Osteoblast (primary cell): ENCODE results near the gene EFS. TPM values are rescaled to one million over a fixed set of nuclear protein-coding genes. Genes with fewer than 3 reads are reported as not detected.

Experiments
- DNase-seq: peaks from one replicate; pipeline ENCODE4 v3.0.0; 2011; ENCODE audit warnings: low spot score, mixed read lengths; ENCODE audit not compliant: insufficient read length; ENCODE audit errors: missing footprints
- H2AFZ ChIP-seq: 2 replicates; pipeline ENCODE4 v1.6.0; 2011; ENCODE audit warnings: mild to moderate bottlenecking, low read length
- H3K27ac ChIP-seq: 2 replicates; pipeline ENCODE4 v1.5.1; 2011; ENCODE audit warnings: mild to moderate bottlenecking, low read depth, low read length, moderate library complexity
- H3K27me3 ChIP-seq: 2 replicates; pipeline ENCODE4 v1.6.0; 2012; ENCODE audit warnings: mild to moderate bottlenecking, control low read depth, inconsistent platforms, low read length, moderate library complexity; ENCODE audit not compliant: insufficient read depth
- H3K36me3 ChIP-seq: 2 replicates; pipeline ENCODE4 v1.5.1; 2011; ENCODE audit warnings: mild to moderate bottlenecking, low read length, control low read depth, moderate library complexity; ENCODE audit not compliant: insufficient read depth
- H3K4me1 ChIP-seq: 2 replicates; pipeline ENCODE4 v1.5.1; 2011; ENCODE audit warnings: mild to moderate bottlenecking, low read length, control low read depth, moderate library complexity; ENCODE audit not compliant: insufficient read depth
- H3K4me2 ChIP-seq: 2 replicates; pipeline ENCODE4 v1.6.0; 2011; ENCODE audit warnings: mild to moderate bottlenecking, low read length; ENCODE audit not compliant: insufficient read depth
- H3K4me3 ChIP-seq: fragments of 200-600 bp; sonication (generic); 3 replicates; pipeline ENCODE4 v1.5.1; 2012; ENCODE audit warnings: mild to moderate bottlenecking, low read length, inconsistent platforms; ENCODE audit not compliant: insufficient read depth
- H3K79me2 ChIP-seq: 2 replicates; pipeline ENCODE4 v1.6.0; 2012; ENCODE audit warnings: mild to moderate bottlenecking, low read length, control low read depth, inconsistent platforms; ENCODE audit not compliant: insufficient read depth
- H3K9me3 ChIP-seq: 2 replicates; pipeline ENCODE4 v1.5.1; 2011; ENCODE audit warnings: low read depth, low read length, control low read depth
- H4K20me1 ChIP-seq: 2 replicates; pipeline ENCODE4 v1.6.0; 2012; ENCODE audit warnings: mild to moderate bottlenecking, low read length, control low read depth; ENCODE audit not compliant: insufficient read depth
- CTCF ChIP-seq: IDR thresholded peaks from 2 replicates; pipeline ENCODE4 v1.5.1; 2011; ENCODE audit warnings: mild to moderate bottlenecking, low read depth, low read length, moderate library complexity; ENCODE audit errors: extremely low read depth
- total RNA-seq: library from RNA; depleted of rRNA; stranded (reverse); fragments of >200 nt; gene quantifications from 2 replicates; pipeline ENCODE4 v1.2.3, GENCODE V29; 2012

Gene EFS
- 9.8 and 14.1 TPM in 2 replicates for total RNA-seq

GRCh38 chr14:23365036-23365731 is at the start of gene EFS:
Gene EFS (minus strand): TSS chr14:23365172. CDS start chr14:23365025, 147 bp downstream.
- Histone ChIP-seq H2AFZ (peak within 1 kb of the TSS; percentile 56), H3K36me3 (no peaks in the 10 kb centered on the region), H3K9me3 (no peaks in the 10 kb centered on the region), H3K27me3 (peaks cover 10% of the 10 kb centered on the region), H3K4me2 (peak within 1 kb of the TSS; percentile 81), H3K79me2 (peaks cover 4% of the 10 kb centered on the region), H4K20me1 (no peaks in the 10 kb centered on the region), H3K4me1 (peaks cover 5% of the 10 kb centered on the region), H3K4me3 (peak within 1 kb of the TSS; percentile 76), H3K27ac (peak within 1 kb of the TSS; percentile 24)
- peak; percentile 91 for DNase-seq
- TF ChIP-seq CTCF, result no peak

GRCh38 chr14:23414254-23414653 is 49.3 kb upstream of the EFS start:
- Histone ChIP-seq H3K4me3 (no peak overlapping the region), H3K4me1 (no peaks in the 10 kb centered on the region), H3K4me2 (no peak overlapping the region), H3K27ac (no peak overlapping the region), H3K9me3 (no peaks in the 10 kb centered on the region), H3K36me3 (no peaks in the 10 kb centered on the region), H3K79me2 (no peaks in the 10 kb centered on the region), H2AFZ (no peak overlapping the region), H3K27me3 (peaks cover 6% of the 10 kb centered on the region), H4K20me1 (no peaks in the 10 kb centered on the region)
- TF ChIP-seq CTCF, result no peak
- DNase-seq, result peak; percentile 65

- Histone ChIP-seq H2AFZ (no peak overlapping the region), H3K79me2 (no peaks in the 10 kb centered on the region), H3K27me3 (peaks cover 6% of the 10 kb centered on the region), H3K4me1 (no peaks in the 10 kb centered on the region), H3K36me3 (no peaks in the 10 kb centered on the region), H3K9me3 (no peaks in the 10 kb centered on the region), H3K4me2 (no peak overlapping the region), H3K4me3 (no peak overlapping the region), H4K20me1 (no peaks in the 10 kb centered on the region), H3K27ac (no peak overlapping the region)
- TF ChIP-seq CTCF, result no peak
- peak; percentile 49 for DNase-seq
Observed at GRCh38 chr14:23413681-23414080, 48.7 kb upstream of the EFS start.

- Histone ChIP-seq H3K4me3 (no peak overlapping the region), H3K79me2 (no peaks in the 10 kb centered on the region), H3K36me3 (no peaks in the 10 kb centered on the region), H3K9me3 (no peaks in the 10 kb centered on the region), H3K4me2 (no peak overlapping the region), H4K20me1 (no peaks in the 10 kb centered on the region), H3K27me3 (peaks cover 6% of the 10 kb centered on the region), H3K27ac (no peak overlapping the region), H3K4me1 (no peaks in the 10 kb centered on the region), H2AFZ (no peak overlapping the region)
- DNase-seq, result peak; percentile 59
- TF ChIP-seq CTCF, result no peak
Observed at GRCh38 chr14:23411563-23412525, 46.9 kb upstream of the EFS start.
